Activated CD8-positive, alpha-beta memory T cell treated with anti-CD3 and anti-CD28 coated beads for 4 hours (primary cell): ENCODE results near the gene PXMP4.

Source experiments
- DNase-seq, 2 donors: peaks; one replicate each; pipeline ENCODE4 v3.0.0-alpha.2; 2020; ENCODE audit warnings: low read depth in 2 of 2

Gene PXMP4

GRCh38 chr20:33669873-33670640 lies 50.1 kb downstream of the PXMP4 start:
- DNase-seq = no peak

DNA sequence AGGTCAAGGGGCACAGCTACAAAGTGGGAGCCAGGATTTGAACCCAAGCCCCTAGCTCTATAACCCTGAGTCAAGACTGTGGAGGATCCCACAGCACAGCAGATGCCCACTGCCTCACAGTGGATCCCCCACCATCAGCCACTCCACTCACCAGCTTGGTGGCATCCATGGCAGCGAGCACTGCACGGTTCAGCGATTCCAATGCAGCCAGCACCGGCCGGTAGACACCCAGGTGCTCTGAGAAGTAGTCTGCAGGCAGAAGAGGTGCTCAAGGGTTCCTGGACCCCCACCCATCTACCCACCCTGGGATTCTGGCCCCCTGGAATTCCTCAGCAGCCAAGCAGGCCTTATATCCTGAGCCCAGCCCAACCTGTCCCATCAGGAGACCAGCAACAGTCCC lies 50.9 kb downstream of the PXMP4 start:
- no peak for DNase-seq

DNA sequence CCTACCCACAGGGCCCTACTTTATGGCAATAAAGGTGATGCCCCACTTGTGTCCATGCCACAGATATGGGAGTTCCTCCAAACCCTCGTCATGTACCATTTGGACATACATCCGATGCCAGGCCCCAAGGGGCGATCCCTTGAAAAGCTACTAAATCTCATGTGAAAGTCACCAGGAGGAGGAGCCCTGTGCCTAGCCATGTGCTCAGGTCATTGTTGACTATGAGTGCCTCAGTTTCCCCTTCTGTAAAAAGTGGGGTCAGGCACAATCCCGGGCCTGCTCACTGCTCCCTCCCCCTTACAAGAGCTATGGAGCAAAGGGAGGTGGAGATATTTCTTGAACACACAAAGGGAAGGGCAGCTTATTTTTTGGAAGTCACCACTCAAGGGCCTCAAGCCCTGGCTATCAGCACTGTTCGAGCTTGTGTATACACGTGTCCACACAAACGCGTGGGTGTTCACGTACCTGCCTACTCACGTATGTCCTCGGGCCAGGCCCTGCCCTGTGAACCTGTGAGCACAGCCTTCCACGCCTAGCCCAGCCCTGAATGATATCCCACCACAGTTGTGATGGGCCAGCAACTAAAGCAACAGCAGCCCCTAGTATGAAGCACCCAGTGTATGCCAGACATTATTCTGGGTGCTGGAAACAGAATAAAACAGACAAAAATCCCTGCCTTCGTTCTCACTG lies 51.5 kb downstream of the PXMP4 start:
- no peak for DNase-seq

GRCh38 chr20:33667676-33668465 lies 52.2 kb downstream of the PXMP4 start:
- peak; percentile 52 to 55 for DNase-seq

- DNase-seq = no peak
These were observed 52.9 kb downstream of the PXMP4 start for GRCh38 chr20:33667245-33667675.

DNA sequence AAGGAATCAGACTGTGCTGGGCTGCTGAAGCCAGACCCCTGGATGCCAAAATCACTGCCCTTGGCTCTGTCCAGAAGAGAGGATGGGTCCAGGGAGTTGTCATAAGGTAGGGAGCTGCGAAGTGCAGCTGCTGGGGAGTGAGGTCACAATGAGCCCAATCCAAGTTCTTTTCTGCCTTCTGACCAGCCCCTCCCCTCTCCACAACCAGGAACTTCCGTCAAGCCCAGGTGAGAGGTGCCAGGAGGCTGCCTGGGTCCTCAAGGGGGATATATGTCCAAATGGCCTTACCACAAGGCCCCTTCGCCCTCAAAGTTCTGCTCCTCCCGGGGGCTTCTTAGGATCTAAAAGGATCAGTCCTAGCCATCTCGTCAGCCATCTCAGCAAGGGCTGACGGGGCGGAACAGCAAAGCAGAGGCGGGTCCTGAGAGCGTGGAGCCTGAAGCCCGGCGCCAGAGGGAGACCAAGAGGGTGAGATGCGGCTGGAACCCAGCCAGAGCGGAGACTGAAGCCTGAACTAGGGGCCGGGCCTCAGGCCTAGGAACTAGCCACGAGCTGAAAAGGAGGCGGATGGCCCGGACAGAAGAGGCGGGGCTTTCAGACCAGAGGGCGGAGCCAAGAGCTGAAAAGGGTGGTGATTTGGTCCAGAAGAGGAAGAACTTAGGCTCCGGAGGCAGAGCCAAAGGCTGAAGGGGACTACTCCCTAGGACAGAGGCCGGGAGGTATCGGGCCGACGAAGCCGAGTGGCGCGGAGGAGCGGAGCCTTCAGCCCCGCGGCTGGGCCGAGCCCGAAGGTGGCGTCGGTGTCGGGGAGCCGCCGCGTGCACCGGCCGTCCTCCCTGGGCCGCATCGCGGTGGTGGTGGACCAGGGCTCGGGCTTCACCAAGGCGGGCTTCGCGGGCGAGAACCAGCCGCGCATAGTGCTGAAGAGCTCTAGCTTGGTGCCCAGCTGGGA lies 53.5 kb downstream of the PXMP4 start, which contains the start of gene ACTL10:
ACTL10 (plus strand) TSS at position 651 of the 952 bp plus-strand sequence. CDS start 555 bp downstream, outside the sequence.
- DNase-seq = peak; percentile 64 to 68

- DNase-seq = no peak
These were observed 55.4 kb downstream of the PXMP4 start for GRCh38 chr20:33664762-33665144.

DNA sequence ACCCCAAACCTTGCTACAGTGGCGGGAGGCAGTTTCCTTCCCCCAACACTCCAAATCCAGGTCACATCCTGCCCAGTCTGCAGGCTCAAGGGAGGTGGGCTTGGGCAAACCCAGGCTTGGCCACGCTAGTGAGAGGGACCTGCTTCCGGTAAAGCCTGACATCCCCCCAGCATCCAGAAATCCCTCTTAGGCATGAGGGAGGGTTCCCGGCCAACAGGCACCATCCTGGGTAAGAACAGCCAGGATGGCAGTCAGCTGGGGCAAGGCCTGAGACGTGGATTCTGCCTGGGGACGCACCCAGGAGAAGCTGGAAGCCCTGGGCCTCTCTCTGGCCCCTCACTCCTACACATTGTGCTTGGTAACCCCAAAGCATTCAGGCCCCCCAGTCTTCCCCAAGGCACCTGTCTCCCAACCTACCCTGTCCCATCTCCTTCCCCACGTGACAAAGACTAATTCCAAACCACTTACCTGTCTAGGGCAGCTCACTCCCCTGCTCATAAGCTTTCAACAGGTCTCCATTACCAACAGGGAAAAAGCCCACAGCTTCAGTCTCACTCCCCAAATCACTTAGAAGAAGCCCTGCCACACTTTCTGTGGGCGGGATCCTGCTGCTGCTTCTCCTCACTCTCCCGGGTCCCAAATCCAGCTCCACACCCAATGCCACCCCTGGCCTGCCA lies 55.9 kb downstream of the PXMP4 start:
- no peak for DNase-seq

DNA sequence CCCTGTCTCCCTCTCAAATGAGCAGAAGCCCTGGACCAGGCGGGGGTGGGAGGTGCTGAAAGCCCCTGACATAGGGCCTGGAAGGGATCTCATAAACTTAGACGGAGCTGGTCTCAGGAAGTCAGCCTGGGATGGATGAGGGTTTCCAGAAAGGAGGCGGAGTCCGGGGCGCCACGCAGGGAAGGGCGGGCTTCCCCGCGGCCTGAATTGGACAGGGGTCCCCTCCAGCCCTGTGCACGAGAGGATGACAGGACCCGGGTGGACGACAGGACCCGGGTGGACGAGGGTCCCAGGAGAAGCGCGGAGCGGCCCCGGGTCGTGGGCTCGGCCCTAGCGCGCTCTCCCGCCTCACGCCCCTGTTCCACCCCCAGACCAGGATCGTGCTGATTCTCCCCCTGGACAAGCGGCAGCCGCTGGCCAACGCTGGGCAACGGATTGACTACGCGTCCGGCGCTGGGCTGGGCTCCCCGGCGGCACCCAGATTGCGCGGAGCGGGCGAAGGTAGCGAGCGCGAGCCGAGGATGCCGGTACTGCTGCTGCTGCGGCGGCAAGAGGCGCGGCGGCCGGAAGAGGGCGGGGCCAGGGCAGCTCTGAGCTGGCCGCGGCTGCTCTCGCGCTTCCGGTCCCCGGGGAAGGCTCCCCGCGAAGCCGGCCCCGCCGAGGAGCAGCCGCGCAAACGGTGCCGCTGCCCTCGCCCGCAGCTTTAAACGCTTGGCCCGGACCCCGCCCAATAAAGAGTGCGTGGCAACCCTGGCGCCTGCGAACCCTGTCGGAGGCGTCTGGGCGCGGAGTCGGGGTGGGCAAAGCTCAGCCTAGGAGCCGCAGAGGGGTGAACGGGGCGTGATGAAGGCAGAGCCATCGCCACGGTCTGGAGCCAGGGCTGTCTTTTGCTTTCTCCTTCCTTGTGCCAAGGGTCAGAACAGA lies 56.7 kb downstream of the PXMP4 start:
- peak; percentile 64 to 66 for DNase-seq

DNA sequence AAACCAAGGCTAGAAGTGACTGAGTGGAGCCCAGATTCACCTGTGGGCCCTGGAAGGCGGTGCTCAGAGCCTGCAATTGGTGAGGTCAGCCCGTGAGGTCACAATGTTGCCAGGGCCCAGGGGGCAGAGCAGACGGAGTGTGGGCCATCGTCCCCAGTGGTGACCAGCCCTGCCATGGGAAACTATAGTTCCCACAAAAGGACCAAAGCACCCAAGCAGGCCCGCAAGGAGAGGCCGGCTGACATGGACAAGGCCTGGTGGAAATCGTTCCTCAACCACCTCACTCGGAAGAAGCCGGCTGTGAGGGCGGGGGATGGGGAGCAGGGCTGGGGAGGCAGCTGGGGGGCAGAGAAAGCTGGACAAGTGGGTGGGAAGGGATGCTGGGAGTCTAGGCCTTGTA lies 57.9 kb downstream of the PXMP4 start, which contains the start of gene C20orf144:
C20orf144 (plus strand) TSS at position 156 of the 400 bp plus-strand sequence; CDS start at position 175, 19 bp downstream.
- DNase-seq = no peak

DNA sequence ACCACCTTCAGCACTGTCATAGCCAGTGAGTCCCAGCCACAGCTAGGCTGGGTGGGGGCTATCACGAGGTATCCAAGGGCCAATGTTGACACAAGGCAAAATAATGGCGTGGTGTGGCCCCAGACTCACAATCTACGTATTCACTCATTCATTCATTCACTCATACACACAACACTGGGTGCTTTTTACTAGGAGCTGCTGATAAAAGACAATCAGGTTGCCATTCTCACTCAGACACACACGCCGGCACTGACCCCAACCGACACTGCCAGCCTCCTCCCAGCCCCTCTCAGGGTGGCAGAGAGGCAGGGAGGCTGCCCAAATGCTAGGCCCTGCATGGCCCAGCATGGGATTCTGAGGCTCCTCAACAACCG lies 59.4 kb downstream of the PXMP4 start:
- no peak for DNase-seq

- no peak for DNase-seq
These were observed 60.0 kb downstream of the PXMP4 start for GRCh38 chr20:33660035-33660684.

- no peak for DNase-seq
These were observed 60.6 kb downstream of the PXMP4 start for GRCh38 chr20:33659341-33660034.

GRCh38 chr20:33658929-33659328 lies 61.2 kb downstream of the PXMP4 start:
- DNase-seq = no peak

DNA sequence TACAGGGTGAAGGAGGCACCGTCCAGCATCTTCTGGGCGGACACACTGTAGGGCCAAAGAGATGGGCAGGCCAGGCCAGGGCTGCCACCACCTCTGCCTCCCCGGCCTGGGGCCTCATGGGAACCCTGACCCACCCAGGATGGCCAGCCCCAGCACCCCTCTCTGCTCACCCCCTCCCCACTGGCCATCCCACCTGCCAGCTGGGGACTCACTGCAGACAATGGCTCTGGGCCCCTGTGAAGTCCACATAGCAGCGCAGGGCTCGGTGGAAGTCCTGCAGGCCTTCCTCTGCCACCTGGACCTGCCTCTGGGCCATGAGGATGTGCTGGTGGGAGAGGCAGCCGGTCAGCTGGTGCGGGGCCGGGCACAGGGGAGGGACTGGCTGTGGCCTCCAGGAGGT lies 61.6 kb downstream of the PXMP4 start:
- no peak for DNase-seq

DNA sequence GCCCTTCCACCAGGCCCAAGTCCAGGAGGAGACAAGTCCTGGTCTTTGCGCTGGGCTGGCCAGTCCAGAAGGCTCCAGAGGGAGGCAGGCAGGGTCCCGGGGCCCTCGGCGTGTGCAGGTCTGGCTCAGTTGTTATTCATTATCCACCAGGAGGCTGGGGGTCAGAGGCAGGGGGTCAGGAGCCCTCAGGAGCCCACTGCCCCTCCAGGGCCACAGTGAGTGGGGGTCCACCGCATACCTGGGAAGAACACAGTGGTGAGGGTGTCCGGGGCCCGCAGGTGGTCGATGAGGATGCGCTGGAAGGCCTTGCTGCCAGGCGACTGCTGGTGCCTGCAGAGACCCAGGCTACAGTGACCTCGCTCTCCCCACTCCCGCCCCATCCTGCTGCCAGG lies 62.4 kb downstream of the PXMP4 start:
- no peak for DNase-seq

DNA sequence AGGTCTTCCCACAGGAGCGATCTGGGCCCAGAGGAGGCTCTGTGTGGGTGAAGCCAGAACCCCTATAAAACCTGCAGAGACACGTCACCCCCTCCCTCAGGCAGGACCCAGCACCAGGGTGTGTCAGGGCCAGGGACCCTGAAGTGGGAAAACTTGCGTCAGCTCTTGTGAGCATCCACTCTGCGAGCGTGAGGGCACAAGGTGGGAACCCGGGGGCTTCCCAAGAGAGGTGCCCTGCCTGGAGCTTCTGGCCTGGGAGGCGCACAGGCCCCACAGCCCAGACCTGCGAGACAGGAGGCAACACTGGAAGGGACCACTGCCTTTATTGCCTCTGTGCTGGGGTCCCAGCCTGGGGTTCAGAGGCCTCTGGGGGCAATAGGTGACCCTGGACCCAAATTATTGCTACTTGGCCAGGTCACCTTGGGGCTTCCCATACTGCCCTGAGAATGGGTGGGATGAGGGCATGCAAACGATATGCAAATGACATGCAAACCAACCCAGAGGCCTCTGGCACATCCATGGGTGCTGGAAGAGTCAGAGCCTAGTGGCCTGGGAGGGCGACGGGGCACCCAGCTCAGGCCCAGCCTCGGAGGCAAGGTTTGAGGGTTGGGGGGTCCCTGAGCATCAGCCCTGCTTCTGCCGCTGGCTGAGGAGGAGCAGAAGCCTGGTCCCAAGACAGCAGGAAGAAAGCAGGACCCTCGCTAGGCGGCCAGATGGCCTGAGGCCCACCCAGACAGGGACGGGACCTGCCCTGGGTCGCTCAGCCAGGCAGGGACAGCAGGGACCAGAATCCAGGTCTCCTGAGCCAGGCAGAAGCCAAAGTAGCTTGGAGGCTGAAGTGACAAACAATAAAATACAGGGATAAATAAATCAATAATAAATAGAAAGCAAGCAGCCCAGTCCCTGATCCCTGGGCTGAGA lies 63.1 kb downstream of the PXMP4 start:
- no peak for DNase-seq
